ENCODE data around the gene E2F3.
"Not testable (repeated sequence)": the region's sequence is repeated elsewhere in the genome, so short reads cannot be mapped to it uniquely, and the experiment has no call there.

E2F3 gene

DNA sequence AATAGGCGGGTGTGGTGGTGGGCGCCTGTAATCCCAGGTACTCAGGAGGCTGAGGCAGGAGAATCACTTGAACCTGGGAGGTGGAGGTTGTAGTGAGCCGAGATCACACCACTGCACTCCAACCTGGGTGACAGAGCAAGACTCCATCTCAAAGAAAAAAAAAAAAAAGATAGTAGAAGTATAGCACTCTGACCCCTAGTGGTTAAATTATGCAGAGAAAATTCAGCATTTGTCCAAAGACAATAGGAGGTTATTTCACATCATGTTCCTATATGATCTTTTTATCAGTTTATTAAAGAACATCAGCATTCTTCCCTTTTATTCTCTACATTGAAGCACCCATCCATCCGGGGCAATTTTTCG is 127.4 kb downstream of the E2F3 start:
- H3K36me3 ChIP-seq (ENCODE audit: control insufficient read depth in 2 of 2, insufficient read depth in 1 of 2, low read length in 2 of 2); H3K4me3 ChIP-seq (ENCODE audit: low read depth, low read length); H3K27ac ChIP-seq (ENCODE audit: extremely low read depth, low read depth, low read length); H3K4me1 ChIP-seq (ENCODE audit: control insufficient read depth, insufficient read depth, low read length); H3K9me3 ChIP-seq (ENCODE audit: control insufficient read depth, insufficient read depth, low read depth, low read length): not testable (repeated sequence)
- TF ChIP-seq ZNF654 (tag by site-specific recombination; IDR thresholded peaks at IDR 0.05; ENCODE audit: low read depth) = peak; percentile 74
- TF ChIP-seq, protein P1, sequence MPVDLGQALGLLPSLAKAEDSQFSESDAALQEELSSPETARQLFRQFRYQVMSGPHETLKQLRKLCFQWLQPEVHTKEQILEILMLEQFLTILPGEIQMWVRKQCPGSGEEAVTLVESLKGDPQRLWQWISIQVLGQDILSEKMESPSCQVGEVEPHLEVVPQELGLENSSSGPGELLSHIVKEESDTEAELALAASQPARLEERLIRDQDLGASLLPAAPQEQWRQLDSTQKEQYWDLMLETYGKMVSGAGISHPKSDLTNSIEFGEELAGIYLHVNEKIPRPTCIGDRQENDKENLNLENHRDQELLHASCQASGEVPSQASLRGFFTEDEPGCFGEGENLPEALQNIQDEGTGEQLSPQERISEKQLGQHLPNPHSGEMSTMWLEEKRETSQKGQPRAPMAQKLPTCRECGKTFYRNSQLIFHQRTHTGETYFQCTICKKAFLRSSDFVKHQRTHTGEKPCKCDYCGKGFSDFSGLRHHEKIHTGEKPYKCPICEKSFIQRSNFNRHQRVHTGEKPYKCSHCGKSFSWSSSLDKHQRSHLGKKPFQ (tag by site-specific recombination; IDR thresholded peaks at IDR 0.05) = peak; percentile 87
- 0 out of 2 replicates have a peak, but pooled peaks have one; percentile 28 for TF ChIP-seq ZBTB17 (tag by site-specific recombination; IDR thresholded peaks at IDR 0.05)
- TF ChIP-seq ZNF629 (tag by site-specific recombination; IDR thresholded peaks at IDR 0.05) = peak; percentile 25; the same call in 1 of the 2 replicates
- TF ChIP-seq ZNF600 (tag by site-specific recombination; IDR thresholded peaks at IDR 0.05) = peak; percentile 91
- TF ChIP-seq, protein P2, sequence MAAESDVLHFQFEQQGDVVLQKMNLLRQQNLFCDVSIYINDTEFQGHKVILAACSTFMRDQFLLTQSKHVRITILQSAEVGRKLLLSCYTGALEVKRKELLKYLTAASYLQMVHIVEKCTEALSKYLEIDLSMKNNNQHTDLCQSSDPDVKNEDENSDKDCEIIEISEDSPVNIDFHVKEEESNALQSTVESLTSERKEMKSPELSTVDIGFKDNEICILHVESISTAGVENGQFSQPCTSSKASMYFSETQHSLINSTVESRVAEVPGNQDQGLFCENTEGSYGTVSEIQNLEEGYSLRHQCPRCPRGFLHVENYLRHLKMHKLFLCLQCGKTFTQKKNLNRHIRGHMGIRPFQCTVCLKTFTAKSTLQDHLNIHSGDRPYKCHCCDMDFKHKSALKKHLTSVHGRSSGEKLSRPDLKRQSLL (tag by site-specific recombination; IDR thresholded peaks at IDR 0.05) = peak; percentile 46; the same call in 1 of the 2 replicates
- TF ChIP-seq, protein P3, sequence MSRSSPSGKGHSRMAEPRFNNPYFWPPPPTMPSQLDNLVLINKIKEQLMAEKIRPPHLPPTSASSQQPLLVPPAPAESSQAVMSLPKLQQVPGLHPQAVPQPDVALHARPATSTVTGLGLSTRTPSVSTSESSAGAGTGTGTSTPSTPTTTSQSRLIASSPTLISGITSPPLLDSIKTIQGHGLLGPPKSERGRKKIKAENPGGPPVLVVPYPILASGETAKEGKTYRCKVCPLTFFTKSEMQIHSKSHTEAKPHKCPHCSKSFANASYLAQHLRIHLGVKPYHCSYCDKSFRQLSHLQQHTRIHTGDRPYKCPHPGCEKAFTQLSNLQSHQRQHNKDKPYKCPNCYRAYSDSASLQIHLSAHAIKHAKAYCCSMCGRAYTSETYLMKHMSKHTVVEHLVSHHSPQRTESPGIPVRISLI (tag by site-specific recombination; IDR thresholded peaks at IDR 0.05) = peak; percentile 90
- 0 out of 2 replicates have a peak, but pooled peaks have one; percentile 10 for TF ChIP-seq ZEB2 (tag by site-specific recombination; IDR thresholded peaks at IDR 0.05)
- ChIA-PET CTCF (interaction anchor here (0.6 to 2.1 kb wide), 24 partner anchors 9 to 438 kb away, joined by 3 to 30 read pairs (median 4); no protein-coding TSS in a partner anchor), POLR2A (interaction anchor here (1.3 kb wide), 1 partner anchor 128 kb away, joined by 3 read pairs; the partner anchor contains the start of gene E2F3)

DNA sequence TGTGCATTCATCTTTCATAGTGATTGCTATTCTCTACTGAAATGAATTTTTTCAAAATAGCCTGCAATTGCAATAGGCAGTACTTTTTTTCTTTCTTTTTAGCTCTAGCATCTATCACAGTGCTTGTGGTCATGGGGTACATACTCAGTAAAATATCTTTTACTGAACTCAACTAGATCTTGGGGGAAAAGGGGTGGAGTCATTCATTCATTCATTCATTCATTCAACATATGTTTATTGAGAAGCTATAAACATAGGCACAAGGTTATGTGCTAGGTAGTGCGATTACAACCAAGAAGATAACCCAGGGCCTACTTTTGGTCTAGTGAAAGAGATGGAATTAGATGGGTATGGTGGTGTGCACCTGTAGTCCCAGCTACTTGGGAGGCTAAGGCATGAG is 131.2 kb downstream of the E2F3 start:
- Histone ChIP-seq H3K9me3 (ENCODE audit: control insufficient read depth, insufficient read depth, low read depth, low read length) (no peaks in the 10 kb centered on the region), H3K4me1 (ENCODE audit: control insufficient read depth, insufficient read depth, low read length) (no peaks in the 10 kb centered on the region), H3K4me3 (ENCODE audit: low read depth, low read length) (no peak overlapping the region), H3K27ac (ENCODE audit: extremely low read depth, low read depth, low read length) (no peak overlapping the region), H3K36me3 (ENCODE audit: control insufficient read depth in 2 of 2, insufficient read depth in 1 of 2, low read length in 2 of 2) (peaks cover 0 to 9% of the 10 kb centered on the region in 2 experiments; a peak in 1 of 3 replicates)
- CTCF ChIA-PET = interaction anchor here (0.6 to 1.1 kb wide), 4 partner anchors 9 to 468 kb away, joined by 3 to 6 read pairs (median 3); no protein-coding TSS in a partner anchor
- TF ChIP-seq PRDM1 (tag by site-specific recombination; IDR thresholded peaks at IDR 0.05) (no peak), SALL2 (tag by site-specific recombination; IDR thresholded peaks at IDR 0.05; ENCODE audit: borderline replicate concordance) (no peak), ZNF544 (tag by site-specific recombination; IDR thresholded peaks at IDR 0.05) (no peak), ZNF184 (tag by site-specific recombination; IDR thresholded peaks at IDR 0.05) (no peak)
- POLR2A ChIA-PET = interaction anchor here (0.7 kb wide), 1 partner anchor 1435 kb away, joined by 6 read pairs; no protein-coding TSS in a partner anchor

DNA sequence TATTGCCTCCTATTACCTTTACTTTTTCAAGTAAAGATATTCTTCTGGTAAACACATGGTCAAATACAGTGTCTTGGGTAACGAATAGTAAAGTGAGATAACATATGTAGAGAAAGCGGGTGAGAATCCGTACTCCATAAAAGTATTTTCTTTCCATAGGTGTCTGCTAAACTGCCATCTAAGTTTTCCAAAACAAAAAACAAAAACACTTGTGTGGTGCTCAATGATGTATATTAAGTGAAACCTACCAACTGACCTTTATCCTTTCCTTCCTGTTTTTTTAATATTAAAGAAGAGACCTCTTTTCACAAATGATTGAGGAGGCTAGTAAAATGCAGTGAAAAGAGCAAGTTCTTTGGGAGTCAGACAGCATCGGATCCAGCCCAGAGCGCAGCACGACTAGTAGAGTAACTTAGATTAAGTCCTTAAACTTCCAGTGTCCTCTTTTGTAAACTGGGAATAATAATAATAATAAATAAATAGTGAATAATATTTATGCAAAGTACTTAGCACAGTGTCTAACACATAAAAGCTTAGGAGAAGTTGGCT is 132.1 kb downstream of the E2F3 start:
- Histone ChIP-seq H3K27ac (ENCODE audit: extremely low read depth, low read depth, low read length) (no peak overlapping the region; the same call in 1 of the 2 replicates), H3K9me3 (ENCODE audit: control insufficient read depth, insufficient read depth, low read depth, low read length) (no peaks in the 10 kb centered on the region), H3K36me3 (ENCODE audit: control insufficient read depth in 2 of 2, insufficient read depth in 1 of 2, low read length in 2 of 2) (peaks cover 0 to 9% of the 10 kb centered on the region in 2 experiments; a peak in 1 of 3 replicates), H3K4me3 (ENCODE audit: low read depth, low read length) (peak overlapping the region; percentile 84), H3K4me1 (ENCODE audit: control insufficient read depth, insufficient read depth, low read length) (no peaks in the 10 kb centered on the region)
- ChIA-PET CTCF (interaction anchor here (0.6 to 1.5 kb wide), 4 partner anchors 12 to 241 kb away, joined by 3 to 4 read pairs (median 3); no protein-coding TSS in a partner anchor), POLR2A (interaction anchor here (0.6 to 2.2 kb wide), 6 partner anchors 69 to 1060 kb away, joined by 3 to 6 read pairs (median 3); partner anchors contain the start of genes E2F3 and SOX4)
- 0 out of 2 replicates have a peak, but pooled peaks have one; percentile 12 for TF ChIP-seq IKZF3 (tag by site-specific recombination; IDR thresholded peaks at IDR 0.05)
- TF ChIP-seq ZNF335 (tag by site-specific recombination; conservative IDR thresholded peaks at IDR 0.05) = peak; percentile 62
- TF ChIP-seq, protein P4, sequence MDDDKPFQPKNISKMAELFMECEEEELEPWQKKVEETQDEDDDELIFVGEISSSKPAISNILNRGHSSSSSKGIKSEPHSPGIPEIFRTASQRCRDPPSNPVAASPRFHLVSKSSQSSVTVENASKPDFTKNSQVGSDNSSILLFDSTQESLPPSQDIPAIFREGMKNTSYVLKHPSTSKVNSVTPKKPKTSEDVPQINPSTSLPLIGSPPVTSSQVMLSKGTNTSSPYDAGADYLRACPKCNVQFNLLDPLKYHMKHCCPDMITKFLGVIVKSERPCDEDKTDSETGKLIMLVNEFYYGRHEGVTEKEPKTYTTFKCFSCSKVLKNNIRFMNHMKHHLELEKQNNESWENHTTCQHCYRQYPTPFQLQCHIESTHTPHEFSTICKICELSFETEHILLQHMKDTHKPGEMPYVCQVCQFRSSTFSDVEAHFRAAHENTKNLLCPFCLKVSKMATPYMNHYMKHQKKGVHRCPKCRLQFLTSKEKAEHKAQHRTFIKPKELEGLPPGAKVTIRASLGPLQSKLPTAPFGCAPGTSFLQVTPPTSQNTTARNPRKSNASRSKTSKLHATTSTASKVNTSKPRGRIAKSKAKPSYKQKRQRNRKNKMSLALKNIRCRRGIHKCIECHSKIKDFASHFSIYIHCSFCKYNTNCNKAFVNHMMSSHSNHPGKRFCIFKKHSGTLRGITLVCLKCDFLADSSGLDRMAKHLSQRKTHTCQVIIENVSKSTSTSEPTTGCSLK (tag by site-specific recombination; IDR thresholded peaks at IDR 0.05) = no peak
- TF ChIP-seq ZNF610 (tag by site-specific recombination; IDR thresholded peaks at IDR 0.05; ENCODE audit: borderline replicate concordance) = no peak
- no peak for TF ChIP-seq ZNF10 (tag by site-specific recombination; IDR thresholded peaks at IDR 0.05)
- 0 out of 2 replicates have a peak, but pooled peaks have one; percentile 16 for TF ChIP-seq ZNF558 (tag by site-specific recombination; IDR thresholded peaks at IDR 0.05)
